Stimulated activated effector memory CD8-positive, alpha-beta T cell treated with anti-CD3 and anti-CD28 coated beads, Interleukin-12 subunit alpha, Interleukin-12 subunit beta, amount 100 ng/mL, for 72 hours (primary cell): ENCODE measurements around the gene RAPGEF4.
A peak's percentile ranks its signal among the peaks of the same experiment; 100 is the strongest.

Experiments used
- ATAC-seq: fragments of 150-1000 bp; cut with Tn5 transposase; 2 replicates; pipeline ENCODE4 v1.10.0; 2021
- DNase-seq, 2 donors: peaks; one replicate each; pipeline ENCODE4 v3.0.0; 2021 to 2022; ENCODE audit warnings: low spot score in 2 of 2
- H3K27ac Mint-ChIP-seq: one replicate; pipeline ENCODE4 v1.8.0; 2022; ENCODE audit warnings: mild to moderate bottlenecking, mixed read lengths
- H3K36me3 Mint-ChIP-seq: one replicate; pipeline ENCODE4 v1.8.0; 2022; ENCODE audit warnings: mild to moderate bottlenecking, mixed read lengths
- H3K4me1 Mint-ChIP-seq: one replicate; pipeline ENCODE4 v1.8.0; 2022; ENCODE audit warnings: mixed read lengths
- H3K4me3 Mint-ChIP-seq: one replicate; pipeline ENCODE4 v1.8.0; 2022; ENCODE audit warnings: mild to moderate bottlenecking, mixed read lengths
- H3K9me3 Mint-ChIP-seq: one replicate; pipeline ENCODE4 v1.8.0; 2022; ENCODE audit warnings: mixed read lengths

The RAPGEF4 gene

DNA sequence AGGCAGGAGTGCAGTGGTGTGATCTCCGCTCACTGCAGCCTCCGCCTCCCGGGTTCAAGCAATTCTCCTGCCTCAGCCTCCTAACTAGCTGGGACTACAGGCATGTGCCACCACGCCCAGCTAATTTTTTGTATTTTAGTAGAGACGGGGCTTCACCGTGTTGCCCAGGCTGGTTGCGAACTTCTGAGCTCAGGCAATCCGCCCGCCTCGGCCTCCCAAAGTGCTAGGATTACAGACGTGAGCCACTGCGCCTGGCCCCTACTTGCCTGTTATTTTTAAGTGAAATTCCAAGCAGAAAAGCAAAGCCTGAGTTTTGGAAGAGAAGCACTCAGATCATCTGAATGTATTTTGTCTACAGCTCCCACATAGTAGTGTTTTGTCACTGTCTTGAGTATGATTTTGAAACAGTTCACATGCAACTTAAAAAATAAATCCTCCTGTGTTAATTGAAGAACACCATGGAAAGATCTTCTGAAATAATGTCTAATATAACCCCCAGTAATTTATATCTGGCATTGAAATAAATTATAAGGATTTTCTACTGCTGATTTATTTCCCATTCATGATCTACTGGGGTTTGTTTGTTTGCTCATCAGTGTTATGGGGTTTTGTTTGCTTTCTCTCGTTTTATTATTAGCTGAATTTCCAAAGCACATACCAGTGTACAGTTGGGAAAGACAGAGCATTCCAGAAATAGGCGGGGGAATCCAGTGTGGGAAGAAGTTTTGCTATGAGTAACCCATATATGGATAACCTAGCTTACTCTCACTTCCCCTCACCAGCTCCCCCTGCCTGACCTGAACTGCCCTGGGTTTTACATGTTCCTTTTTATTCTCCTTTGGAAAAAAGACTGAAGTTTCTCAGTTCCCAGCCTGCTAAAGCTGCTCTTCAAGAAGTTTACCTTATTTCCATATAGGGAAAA is 259.9 kb downstream of the RAPGEF4 start:
- no peaks in the 10 kb centered on the region for H3K4me1 Mint-ChIP-seq
- H3K9me3 Mint-ChIP-seq = no peaks in the 10 kb centered on the region
- DNase-seq (no peak), ATAC-seq (no peak)
- H3K27ac Mint-ChIP-seq = no peak overlapping the region
- no peak overlapping the region for H3K4me3 Mint-ChIP-seq
- no peaks in the 10 kb centered on the region for H3K36me3 Mint-ChIP-seq

DNA sequence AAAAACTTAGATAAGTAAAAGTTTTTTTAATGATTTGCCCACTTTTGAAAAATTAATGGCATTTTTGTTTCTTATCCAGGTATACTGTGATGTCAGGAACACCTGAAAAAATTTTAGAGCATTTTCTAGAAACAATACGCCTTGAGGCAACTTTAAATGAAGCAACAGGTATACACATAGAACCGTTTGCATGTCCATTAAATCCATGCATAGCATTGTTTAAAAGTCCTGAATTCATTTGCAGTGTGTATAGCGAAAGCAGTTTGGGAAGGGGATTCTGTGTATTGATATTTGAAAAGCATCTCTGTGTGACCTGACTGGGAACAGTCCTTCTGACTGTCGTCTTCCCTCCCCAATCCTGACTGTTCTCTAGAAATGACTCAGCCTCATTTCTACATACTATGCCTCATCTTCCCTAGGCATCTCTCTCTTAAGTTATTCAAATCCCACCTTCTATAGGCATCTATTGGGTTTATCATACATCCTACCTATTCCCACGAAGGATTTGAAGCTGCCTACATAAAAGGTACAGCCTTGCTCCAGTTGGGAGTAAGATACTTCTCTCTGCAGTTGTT is 260.8 kb downstream of the RAPGEF4 start:
- ATAC-seq = peak; percentile 42
- Mint-ChIP-seq H3K9me3 (no peaks in the 10 kb centered on the region), H3K36me3 (no peaks in the 10 kb centered on the region), H3K4me1 (no peaks in the 10 kb centered on the region), H3K27ac (no peak overlapping the region), H3K4me3 (no peak overlapping the region)
- DNase-seq = no peak

DNA sequence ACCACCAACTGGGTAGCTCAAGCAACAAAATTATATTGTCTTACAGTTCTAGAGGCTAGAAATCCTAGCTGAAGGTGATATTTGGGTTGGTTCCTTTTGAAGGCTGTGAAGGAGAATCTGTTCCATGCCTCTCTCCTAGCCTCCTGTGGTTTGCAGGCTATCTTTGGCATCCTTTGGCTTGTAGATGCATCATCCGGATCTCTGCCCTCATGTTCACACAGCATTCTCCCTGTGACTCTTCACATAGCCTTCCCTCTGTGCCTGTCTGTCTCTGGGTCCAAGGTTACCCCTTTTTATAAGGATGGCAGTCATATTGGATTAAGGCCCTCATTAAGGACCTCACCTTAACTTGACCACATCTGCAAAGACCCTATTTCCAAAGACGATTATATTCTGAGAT is 261.4 kb downstream of the RAPGEF4 start:
- Mint-ChIP-seq H3K27ac (no peak overlapping the region), H3K9me3 (no peaks in the 10 kb centered on the region), H3K36me3 (no peaks in the 10 kb centered on the region), H3K4me3 (no peak overlapping the region), H3K4me1 (no peaks in the 10 kb centered on the region)
- ATAC-seq (no peak), DNase-seq (no peak)

DNA sequence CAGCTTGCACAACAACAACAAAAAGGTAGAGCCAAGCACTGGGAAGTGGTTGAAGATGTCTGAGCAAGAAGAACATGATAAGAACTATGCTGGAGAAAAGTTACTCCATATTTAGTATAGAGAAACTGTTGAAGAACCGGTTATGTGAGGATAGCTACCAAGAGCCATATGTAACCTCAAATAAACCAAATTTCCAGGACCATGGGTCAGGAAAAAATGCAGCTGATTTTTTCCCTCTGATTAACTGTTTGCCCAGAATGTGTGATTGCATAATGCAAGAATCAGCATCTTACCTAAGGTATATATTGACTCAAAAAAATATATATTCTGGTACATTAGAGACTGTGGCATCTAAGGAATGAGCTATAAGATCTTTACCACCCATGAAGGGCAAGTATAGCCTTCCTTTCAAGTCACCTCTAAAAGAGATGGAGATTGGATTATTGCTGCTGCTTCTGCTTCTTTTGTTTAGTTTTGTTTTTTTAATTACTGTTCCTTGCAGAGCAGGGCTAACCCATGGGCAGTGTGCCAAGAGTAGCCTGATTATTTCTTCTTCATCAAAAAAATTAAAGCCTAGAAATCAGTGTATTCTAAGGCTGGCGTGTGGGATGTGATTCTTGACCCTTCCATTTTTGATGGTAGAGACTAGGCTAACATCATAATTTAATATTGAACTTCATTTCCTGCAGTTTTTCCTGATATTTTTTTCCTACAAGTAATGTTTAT is 263.1 kb downstream of the RAPGEF4 start:
- ATAC-seq = no peak
- DNase-seq = no peak
- Mint-ChIP-seq H3K4me1 (no peaks in the 10 kb centered on the region), H3K9me3 (no peaks in the 10 kb centered on the region), H3K4me3 (no peak overlapping the region), H3K27ac (no peak overlapping the region), H3K36me3 (no peaks in the 10 kb centered on the region)

DNA sequence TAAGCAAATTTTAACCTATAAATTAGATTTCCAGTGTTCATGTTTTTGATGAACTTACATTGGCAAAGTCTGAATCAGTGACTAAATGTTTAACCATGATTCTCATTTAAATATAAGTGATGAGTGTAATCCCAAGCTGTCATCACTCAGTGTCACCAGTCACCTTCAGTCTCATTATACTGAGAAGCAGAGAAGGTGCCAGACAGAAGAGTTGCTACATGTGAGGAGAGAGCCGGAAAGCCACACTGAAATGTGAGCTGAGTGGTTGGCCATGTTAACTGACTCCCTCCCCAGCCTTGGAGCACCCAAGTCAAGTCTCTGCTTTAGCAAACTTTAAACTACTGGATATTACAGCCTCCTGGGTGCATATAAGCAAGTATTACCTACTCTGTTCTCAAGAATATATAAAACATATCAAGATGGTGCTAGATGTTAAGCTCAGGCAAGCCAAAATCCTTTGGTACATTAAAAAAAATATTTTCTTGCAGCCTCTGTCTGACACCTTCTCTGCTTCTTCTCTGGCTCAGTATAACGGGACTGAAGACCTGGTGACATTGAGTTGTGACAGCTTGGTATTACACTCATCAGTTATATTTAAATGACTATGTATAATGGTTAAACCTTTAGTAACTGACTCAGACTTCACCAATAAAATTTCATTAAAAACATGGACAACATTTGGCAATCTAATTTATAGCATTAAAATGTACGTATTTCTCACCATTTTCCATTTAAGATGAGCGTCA is 264.2 kb downstream of the RAPGEF4 start:
- Mint-ChIP-seq H3K4me1 (no peaks in the 10 kb centered on the region), H3K9me3 (no peaks in the 10 kb centered on the region), H3K36me3 (no peaks in the 10 kb centered on the region), H3K27ac (no peak overlapping the region), H3K4me3 (no peak overlapping the region)
- no peak for ATAC-seq
- no peak for DNase-seq

DNA sequence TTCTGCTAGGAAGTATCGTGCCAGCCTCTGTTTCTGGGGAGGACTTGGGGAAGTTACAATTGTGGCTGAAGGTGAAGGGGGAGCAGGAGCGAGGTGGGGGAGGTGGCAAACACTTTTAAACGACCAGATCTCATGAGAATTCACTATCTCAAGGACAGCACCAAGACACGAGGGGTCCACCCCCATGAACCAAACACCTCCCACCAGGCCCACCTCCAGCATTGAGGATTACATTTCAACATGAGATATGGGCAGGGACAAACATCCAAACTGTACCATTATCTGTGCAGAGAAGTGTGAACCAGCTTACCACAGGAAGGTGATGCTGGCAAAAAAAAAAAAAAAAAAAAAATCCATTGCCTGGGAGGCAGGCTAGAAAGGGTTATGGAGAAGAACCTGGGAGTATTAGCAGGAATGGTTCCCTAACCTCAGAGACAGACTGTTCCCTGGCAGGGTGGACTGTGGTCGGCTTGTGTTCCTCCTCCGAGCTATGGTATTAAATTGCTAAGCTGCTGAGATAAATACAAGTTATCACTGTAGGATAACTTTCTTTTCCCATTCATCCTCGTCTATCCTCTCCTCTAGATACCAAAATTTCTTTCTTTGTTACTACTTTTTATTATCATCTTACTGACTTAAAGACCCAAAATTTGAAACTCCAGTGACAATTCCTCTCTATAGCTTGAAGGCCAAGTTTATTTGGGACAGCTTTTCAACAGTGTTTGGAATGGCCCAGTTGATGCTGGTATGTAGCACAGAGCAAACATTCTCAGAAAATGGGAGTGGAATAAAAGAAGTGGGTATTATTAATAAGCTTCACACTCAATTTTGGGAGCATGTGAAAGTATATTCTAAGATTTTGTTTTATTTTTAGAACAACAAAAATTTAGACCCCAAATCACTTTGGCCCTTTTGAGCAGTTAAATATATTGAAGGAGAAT is 266.3 kb downstream of the RAPGEF4 start:
- DNase-seq = no peak

DNA sequence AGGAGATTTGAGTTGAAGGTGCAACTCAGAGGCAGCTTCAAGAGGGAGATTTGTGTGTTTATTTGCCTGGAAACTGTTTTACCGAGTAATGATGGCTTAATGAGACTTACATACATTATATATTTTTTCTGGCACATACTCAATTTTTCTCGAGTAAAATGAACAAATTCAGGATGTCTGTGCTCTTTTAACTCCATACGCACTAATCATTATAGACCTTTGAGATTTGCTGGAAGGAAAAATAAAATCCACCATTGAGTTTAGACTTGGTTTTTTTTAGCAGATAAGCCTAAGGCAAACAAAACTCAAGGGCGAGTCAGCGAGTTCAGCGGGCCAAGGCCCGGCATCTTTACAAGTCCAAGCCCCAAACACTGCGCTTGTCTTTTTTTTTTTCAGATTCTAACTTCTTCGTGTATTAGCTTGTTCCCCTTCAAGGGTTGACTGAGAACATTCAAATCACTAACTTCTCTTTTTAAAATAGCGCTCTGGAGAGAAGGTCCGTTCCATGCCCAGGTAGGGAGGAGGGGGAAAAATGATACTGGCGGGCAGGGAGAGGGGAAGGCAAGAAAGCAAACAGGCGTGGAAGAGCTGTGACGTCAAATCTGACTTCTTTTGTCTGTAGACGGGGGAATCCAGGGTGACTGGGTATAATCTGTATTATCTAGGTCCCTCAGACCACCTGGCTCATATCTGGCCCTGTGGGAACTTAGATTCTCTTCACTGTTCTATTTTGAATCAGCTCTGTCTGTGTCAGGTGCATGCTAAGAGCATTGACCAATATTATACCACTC is 267.3 kb downstream of the RAPGEF4 start:
- H3K4me3 Mint-ChIP-seq = no peak overlapping the region
- DNase-seq = no peak
- no peaks in the 10 kb centered on the region for H3K9me3 Mint-ChIP-seq
- H3K27ac Mint-ChIP-seq = no peak overlapping the region
- no peak for ATAC-seq
- H3K36me3 Mint-ChIP-seq = no peaks in the 10 kb centered on the region
- no peaks in the 10 kb centered on the region for H3K4me1 Mint-ChIP-seq

More for the DNA sequence above, 266.3 kb downstream of the RAPGEF4 start:
- no peak for ATAC-seq
- H3K4me1 Mint-ChIP-seq = no peaks in the 10 kb centered on the region
- H3K4me3 Mint-ChIP-seq = no peak overlapping the region
- H3K27ac Mint-ChIP-seq = no peak overlapping the region
- no peaks in the 10 kb centered on the region for H3K9me3 Mint-ChIP-seq
- no peaks in the 10 kb centered on the region for H3K36me3 Mint-ChIP-seq

DNA sequence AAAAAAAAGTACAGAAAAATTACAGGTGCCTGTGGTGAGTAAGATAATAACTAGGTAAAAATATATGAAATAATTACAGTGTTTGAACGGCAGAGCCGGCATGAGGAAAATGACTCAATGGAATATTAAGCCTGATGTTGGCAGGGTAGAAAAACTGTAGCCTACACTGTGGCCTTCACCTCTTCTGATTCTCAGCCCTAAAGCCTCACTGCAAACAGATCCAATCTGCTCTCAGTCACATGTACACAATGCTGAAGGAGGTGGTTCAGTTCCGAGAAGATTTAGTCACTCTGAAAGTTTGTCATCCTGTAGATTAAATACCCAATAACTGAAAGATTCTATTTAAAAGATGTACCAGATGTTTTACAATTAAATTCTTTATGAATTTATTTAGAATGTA is 273.1 kb downstream of the RAPGEF4 start:
- no peak for ATAC-seq
- no peak for DNase-seq
- no peak overlapping the region for H3K27ac Mint-ChIP-seq
- H3K9me3 Mint-ChIP-seq = no peaks in the 10 kb centered on the region
- H3K4me3 Mint-ChIP-seq = no peak overlapping the region
- H3K4me1 Mint-ChIP-seq = no peaks in the 10 kb centered on the region
- no peaks in the 10 kb centered on the region for H3K36me3 Mint-ChIP-seq

DNA sequence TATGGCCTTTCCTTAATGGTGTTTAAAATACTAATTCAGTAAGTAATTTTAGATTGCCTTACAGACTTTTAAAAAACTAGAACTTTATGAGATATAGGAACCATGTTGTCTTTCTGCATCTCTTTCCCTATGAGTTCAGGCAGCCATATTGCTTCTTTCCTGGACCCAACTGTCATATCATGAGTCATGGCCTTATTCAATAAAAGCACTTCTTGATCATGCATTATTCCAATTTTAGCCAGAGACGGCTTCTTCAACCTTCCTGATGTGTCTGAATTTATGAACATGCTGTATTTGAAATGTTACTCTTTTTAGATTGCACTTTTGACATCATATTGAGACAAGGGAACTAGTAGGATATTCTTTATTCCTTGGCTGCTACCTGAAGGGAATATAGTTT is 274.6 kb downstream of the RAPGEF4 start:
- Mint-ChIP-seq H3K4me1 (no peaks in the 10 kb centered on the region), H3K27ac (no peak overlapping the region), H3K4me3 (no peak overlapping the region), H3K9me3 (no peaks in the 10 kb centered on the region), H3K36me3 (no peaks in the 10 kb centered on the region)
- no peak for ATAC-seq
- DNase-seq = no peak

DNA sequence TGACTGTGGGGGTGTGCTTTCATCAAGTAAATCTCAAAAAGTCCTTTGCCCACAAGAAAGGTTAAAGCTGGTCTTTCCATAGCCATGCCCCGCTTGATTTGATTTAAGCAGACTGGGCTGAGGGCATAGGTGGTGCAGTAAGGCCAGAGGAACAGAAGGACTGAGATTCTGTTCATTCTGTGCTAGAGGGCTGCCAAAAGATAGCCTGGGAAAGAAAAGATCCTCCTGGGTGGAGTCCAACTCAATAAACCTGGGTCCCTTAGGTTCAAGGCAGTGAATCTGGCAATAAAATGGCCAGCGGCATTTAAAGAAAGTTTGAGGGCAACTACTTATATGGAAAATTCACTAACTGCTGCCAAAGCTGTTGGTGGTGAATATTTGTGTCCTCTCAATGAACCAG is 280.8 kb downstream of the RAPGEF4 start:
- Mint-ChIP-seq H3K4me3 (no peak overlapping the region), H3K27ac (no peak overlapping the region), H3K36me3 (no peaks in the 10 kb centered on the region), H3K4me1 (no peaks in the 10 kb centered on the region), H3K9me3 (no peaks in the 10 kb centered on the region)
- no peak for ATAC-seq
- DNase-seq = no peak

DNA sequence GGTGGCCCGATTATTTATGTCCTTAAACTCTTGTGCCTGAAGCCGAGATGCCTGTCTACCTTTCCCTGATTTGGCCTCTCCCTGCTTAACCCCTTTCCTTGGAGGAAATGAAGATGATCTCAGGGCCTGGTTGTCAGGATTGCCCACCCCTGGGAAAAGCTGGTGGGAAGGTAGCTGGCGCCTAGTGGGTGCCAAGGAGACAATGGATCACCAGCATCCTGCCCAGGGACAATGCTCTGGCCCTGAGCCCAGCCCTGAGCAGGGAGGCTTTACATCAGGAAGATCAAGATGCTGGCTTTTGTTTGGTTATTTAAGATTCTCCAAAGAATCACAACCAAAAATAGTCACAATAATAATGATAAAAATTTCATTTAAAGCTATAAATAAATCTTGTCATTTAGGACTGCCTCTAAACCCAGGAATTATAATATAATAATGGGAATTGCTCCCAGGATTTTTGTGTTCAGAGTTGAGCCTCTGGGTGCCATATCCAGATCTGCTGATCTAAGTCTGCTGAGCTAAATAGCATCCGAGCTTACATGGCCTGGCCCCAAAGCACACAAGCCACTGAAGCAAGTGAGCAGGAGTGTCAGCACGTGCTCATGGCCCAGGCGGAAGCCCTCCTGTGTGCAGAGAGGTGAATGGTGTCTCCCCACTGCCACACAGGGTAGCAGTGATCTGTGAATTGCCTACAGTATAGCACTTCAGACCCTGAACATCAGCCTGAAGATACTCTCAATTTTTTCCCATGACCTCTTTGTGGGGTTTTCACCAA is 282.2 kb downstream of the RAPGEF4 start:
- no peaks in the 10 kb centered on the region for H3K9me3 Mint-ChIP-seq
- no peak overlapping the region for H3K27ac Mint-ChIP-seq
- ATAC-seq = peak; percentile 32
- H3K4me1 Mint-ChIP-seq = no peaks in the 10 kb centered on the region
- no peak overlapping the region for H3K4me3 Mint-ChIP-seq
- DNase-seq = no peak
- no peaks in the 10 kb centered on the region for H3K36me3 Mint-ChIP-seq

DNA sequence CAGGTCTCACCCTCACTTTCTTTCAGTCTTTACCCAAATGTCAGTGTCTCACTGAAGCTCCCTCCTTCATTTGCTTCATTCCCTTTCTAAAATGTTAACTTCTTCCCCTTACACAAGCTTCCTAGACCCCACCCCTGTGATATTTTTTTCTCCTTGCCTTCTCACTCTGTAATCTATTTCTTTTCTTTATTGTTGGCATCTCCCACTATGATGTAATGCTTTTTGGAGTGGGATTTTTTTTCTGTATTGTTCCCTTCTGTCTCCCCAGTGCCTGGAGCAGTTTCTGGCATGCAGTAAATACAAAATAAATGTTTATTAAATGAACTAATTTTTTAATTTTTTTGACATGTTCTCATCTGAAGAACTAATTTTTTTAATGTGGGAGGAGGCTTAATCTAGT is 284.1 kb downstream of the RAPGEF4 start:
- Mint-ChIP-seq H3K27ac (no peak overlapping the region), H3K9me3 (no peaks in the 10 kb centered on the region), H3K36me3 (no peaks in the 10 kb centered on the region), H3K4me3 (no peak overlapping the region), H3K4me1 (no peaks in the 10 kb centered on the region)
- no peak for DNase-seq
- no peak for ATAC-seq

DNA sequence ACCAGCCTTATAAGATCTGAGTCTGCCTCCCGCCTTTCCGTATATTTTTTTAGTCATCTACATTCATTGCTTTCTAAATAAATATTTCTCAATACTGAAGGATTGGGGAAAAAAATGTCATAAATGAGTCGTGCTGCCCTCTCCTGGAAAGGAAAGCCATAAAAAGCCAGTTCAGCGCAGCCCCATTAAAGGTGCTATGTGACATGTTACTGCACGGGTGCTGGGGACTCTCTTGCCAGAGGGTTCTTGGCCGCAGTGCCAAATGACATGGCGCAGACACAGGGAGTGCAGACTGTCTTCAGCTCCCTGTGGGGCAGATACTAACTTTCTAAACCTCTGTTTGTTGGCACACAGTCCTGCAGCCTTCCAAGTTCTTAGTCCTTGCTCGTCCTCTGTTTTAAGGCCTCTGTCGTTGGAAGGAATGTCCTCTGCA is 286.3 kb downstream of the RAPGEF4 start:
- no peak overlapping the region for H3K27ac Mint-ChIP-seq
- H3K4me3 Mint-ChIP-seq = no peak overlapping the region
- DNase-seq (no peak), ATAC-seq (no peak)
- no peaks in the 10 kb centered on the region for H3K9me3 Mint-ChIP-seq
- no peaks in the 10 kb centered on the region for H3K36me3 Mint-ChIP-seq
- H3K4me1 Mint-ChIP-seq = no peaks in the 10 kb centered on the region
